ENCODE measurements around the gene ROBO2.

ROBO2 gene

DNA sequence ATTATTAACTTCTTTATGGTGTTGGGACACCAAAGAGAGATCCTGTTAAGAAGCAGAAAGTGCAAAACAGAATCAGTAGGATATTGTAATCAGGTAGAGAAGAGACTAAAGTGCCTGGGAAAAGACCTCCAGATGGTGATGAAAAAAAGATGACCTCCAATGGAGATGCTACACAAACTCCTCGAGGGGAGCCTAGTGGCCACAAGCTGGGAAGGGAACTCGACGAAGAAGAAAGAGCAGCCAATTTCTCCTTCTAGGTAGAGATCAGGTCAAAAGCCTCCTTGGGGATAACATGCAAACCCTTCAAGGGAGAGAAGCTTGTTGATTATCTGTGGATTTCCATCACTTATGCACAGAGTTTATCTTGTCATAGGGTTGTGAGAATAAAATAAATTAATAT is 647.6 kb downstream of the ROBO2 start:
- no peak for DNase-seq (ENCODE audit: low read depth)

DNA sequence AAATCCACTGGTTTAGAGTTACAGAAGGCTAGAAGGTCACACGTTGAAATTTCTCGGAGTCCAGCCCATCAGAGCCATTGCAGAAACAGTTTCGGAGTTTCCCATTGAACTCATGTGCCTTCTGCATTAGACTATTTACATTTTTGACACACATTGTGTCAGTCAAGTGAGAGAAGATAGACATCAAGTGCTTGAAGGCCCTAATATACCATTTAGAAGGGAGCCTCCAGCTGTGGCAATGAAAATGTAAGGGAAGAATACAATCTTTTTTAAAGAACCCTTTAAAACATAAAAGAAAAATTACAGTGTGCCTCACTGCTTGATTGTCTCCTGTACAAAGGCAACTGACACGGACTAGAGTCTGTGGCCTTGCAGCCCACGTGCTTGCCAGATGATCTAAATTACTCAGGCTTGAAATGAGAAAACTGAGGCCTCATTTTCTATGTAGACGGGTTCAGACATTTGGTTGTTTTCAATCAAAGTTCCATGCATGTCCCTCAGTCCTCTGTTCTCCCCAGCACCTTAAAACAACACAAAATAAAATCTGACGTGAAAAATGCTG is 650.5 kb downstream of the ROBO2 start:
- DNase-seq (ENCODE audit: low read depth): no peak

DNA sequence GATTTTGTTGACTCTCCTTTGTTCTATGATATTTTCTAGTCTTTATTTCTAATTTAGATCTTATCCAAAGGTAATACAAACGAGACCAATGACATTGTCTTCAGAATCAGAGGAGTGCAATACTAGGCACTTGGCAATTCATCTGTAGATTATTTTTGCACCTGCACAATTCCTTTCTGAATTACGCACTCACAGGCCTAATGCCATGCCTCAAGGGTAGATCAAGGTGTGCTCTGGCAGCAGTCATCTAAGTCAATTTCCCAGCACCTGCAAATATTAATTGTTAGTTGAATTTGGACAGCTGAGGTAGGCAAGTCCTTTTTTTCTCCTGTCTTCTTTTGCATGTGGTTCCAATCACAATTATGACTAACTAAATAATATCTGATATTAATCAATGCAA is 653.2 kb downstream of the ROBO2 start:
- no peak for DNase-seq (ENCODE audit: low read depth)

DNA sequence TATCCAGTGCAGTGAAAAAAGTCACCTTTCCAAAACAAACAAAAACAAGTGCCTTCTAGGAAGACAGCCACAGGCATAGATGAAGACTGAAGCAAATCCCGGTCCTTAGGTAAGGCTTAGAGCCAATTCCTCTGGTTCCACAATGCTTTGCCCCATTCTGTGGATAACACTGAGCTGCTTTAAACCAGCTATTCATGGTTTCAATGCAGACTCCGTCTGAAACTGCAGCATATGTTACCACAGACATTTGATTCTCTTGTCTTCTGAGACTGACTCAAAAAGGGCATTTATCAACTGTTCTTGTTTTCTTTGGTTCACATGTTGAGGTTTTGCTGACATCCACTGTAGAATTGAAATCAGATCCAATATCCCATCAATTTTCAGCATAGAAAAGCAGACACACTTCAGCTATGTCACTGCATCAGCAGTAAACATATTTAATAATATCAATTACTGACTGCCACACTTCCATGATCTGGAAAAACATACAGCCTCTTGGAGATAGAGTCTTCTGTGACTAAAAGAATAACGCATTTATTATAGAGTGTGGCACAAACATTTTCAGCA is 659.3 kb downstream of the ROBO2 start:
- no peak for DNase-seq (ENCODE audit: low read depth)
